Right atrium auricular region (tissue), 2 donors: Measurements from ENCODE around the gene TMPRSS6. TPM values are rescaled to one million over a fixed set of nuclear protein-coding genes. Genes with fewer than 3 reads are reported as not detected.

ENCODE experiments used
- DNase-seq: peaks from one replicate; pipeline ENCODE4 v3.0.0-alpha.2; 2019; ENCODE audit warnings: low spot score
- H3K27ac ChIP-seq, 2 donors: fragments of 200-600 bp; sonication (generic); 1 replicate in 1 of 2; 2 replicates in 1 of 2; pipeline ENCODE4 v1.5.1; 2016 to 2019
- H3K27me3 ChIP-seq, 2 donors: fragments of 200-600 bp; sonication (generic); one replicate each; pipeline versions ENCODE4 v1.5.1 to v1.6.0; 2017 to 2019
- H3K36me3 ChIP-seq: fragments of 200-600 bp; sonication (generic); one replicate; pipeline ENCODE4 v1.5.1; 2016
- H3K4me1 ChIP-seq, 2 donors: fragments of 200-600 bp; sonication (generic); one replicate each; pipeline versions ENCODE4 v1.5.1 to v1.6.0; 2017 to 2019
- H3K4me3 ChIP-seq, 2 donors: fragments of 200-600 bp; sonication (generic); 1 replicate in 1 of 2; 2 replicates in 1 of 2; pipeline ENCODE4 v1.5.1; 2017 to 2019; ENCODE audit warnings: mild to moderate bottlenecking in 1 of 2, moderate library complexity in 1 of 2
- H3K9me3 ChIP-seq, 2 donors: fragments of 200-600 bp; sonication (generic); one replicate each; pipeline ENCODE4 v1.5.1; 2019
- total RNA-seq, 2 donors: library from RNA; depleted of rRNA; stranded (reverse); fragments of >200 nt; gene quantifications; one replicate each; pipeline ENCODE4 v1.1.0, GENCODE V29; 2016
- TF ChIP-seq, protein P1 (sequence below), 2 donors: fragments of 200-600 bp; sonication (generic); IDR thresholded peaks; one replicate each; pipeline ENCODE4 v1.5.1; 2019; ENCODE audit warnings: antibody characterized with exemption in 2 of 2

Gene TMPRSS6
- total RNA-seq, 2 donors from 2014 or later: not detected

- no peaks in the 10 kb centered on the region for H3K27me3 ChIP-seq
- H3K4me1 ChIP-seq: no peaks in the 10 kb centered on the region
- H3K36me3 ChIP-seq: no peaks in the 10 kb centered on the region
- H3K4me3 ChIP-seq: no peak overlapping the region
- TF ChIP-seq, protein P1, sequence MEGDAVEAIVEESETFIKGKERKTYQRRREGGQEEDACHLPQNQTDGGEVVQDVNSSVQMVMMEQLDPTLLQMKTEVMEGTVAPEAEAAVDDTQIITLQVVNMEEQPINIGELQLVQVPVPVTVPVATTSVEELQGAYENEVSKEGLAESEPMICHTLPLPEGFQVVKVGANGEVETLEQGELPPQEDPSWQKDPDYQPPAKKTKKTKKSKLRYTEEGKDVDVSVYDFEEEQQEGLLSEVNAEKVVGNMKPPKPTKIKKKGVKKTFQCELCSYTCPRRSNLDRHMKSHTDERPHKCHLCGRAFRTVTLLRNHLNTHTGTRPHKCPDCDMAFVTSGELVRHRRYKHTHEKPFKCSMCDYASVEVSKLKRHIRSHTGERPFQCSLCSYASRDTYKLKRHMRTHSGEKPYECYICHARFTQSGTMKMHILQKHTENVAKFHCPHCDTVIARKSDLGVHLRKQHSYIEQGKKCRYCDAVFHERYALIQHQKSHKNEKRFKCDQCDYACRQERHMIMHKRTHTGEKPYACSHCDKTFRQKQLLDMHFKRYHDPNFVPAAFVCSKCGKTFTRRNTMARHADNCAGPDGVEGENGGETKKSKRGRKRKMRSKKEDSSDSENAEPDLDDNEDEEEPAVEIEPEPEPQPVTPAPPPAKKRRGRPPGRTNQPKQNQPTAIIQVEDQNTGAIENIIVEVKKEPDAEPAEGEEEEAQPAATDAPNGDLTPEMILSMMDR (IDR thresholded peaks at IDR 0.05): no peak
- H3K9me3 ChIP-seq: no peaks in the 10 kb centered on the region
- no peak overlapping the region for H3K27ac ChIP-seq
- DNase-seq: no peak
Observed at GRCh38 chr22:37126383-37126782, 16.9 kb upstream of the TMPRSS6 start.

- Histone ChIP-seq H3K9me3 (no peaks in the 10 kb centered on the region), H3K36me3 (no peaks in the 10 kb centered on the region), H3K4me1 (no peaks in the 10 kb centered on the region), H3K27ac (no peak overlapping the region), H3K4me3 (no peak overlapping the region), H3K27me3 (no peaks in the 10 kb centered on the region)
- TF ChIP-seq, protein P1 (IDR thresholded peaks at IDR 0.05): no peak
- DNase-seq: no peak
Observed at GRCh38 chr22:37123649-37124048, 14.1 kb upstream of the TMPRSS6 start.

DNA sequence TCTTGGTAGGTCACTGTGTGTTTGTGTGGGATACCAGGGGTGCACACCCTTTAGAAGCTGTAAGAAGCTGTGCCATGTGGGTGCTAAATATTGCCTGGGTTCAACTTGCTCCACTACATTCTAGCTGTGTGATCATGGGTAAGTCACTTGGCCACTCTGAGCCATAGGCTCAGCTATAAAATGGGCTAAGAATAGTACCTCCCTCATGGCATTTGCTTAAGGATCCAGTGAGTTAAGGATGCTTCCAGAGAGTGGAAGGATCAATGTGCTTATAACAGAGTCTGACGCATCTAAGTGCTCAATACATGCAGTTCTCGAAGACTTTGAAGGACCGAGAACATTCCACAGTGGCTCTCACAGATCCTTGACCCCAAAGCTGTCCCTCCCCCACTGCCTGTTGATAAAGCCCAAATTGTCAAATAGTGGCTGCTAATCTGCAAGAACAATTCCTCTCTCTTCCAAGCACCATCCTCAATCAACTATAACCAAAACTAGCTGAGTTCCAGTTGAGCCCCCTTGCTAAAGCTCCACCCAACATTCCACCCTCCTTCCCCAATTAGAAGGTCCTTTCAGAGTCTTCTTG is 13.2 kb upstream of the TMPRSS6 start:
- Histone ChIP-seq H3K4me3 (no peak overlapping the region), H3K4me1 (no peaks in the 10 kb centered on the region), H3K27ac (no peak overlapping the region), H3K9me3 (no peaks in the 10 kb centered on the region), H3K36me3 (no peaks in the 10 kb centered on the region), H3K27me3 (no peaks in the 10 kb centered on the region)
- no peak for DNase-seq
- TF ChIP-seq, protein P1 (IDR thresholded peaks at IDR 0.05): no peak

GRCh38 chr22:37121887-37122591 is 12.5 kb upstream of the TMPRSS6 start:
- Histone ChIP-seq H3K4me3 (no peak overlapping the region), H3K36me3 (no peaks in the 10 kb centered on the region), H3K9me3 (no peaks in the 10 kb centered on the region), H3K4me1 (no peaks in the 10 kb centered on the region), H3K27ac (no peak overlapping the region), H3K27me3 (no peaks in the 10 kb centered on the region)
- TF ChIP-seq, protein P1 (IDR thresholded peaks at IDR 0.05): no peak
- no peak for DNase-seq

- Histone ChIP-seq H3K27me3 (no peaks in the 10 kb centered on the region), H3K27ac (no peak overlapping the region), H3K4me1 (no peaks in the 10 kb centered on the region), H3K9me3 (no peaks in the 10 kb centered on the region), H3K36me3 (no peaks in the 10 kb centered on the region), H3K4me3 (no peak overlapping the region)
- DNase-seq: no peak
- TF ChIP-seq, protein P1 (IDR thresholded peaks at IDR 0.05): no peak
Observed at GRCh38 chr22:37120569-37121340, 11.2 kb upstream of the TMPRSS6 start.
